ENCODE measurements around the gene BLTP3A. TPM values are rescaled to one million over a fixed set of nuclear protein-coding genes. Genes with fewer than 3 reads are reported as not detected.

Gene BLTP3A
- polyA plus RNA-seq, 3 donors: 1.0 to 7.2 (median 1.2) TPM

GRCh38 chr6:34810936-34811632, 19.2 kb downstream of the BLTP3A start:
- Histone ChIP-seq H3K9ac (ENCODE audit: insufficient read depth, low read length, poor library complexity, severe bottlenecking) (no peak overlapping the region), H3K4me2 (replicated peaks; ENCODE audit: extremely low read depth, low read length, poor library complexity, severe bottlenecking) (no peak overlapping the region), H3K4me1 (ENCODE audit: control insufficient read depth in 1 of 2, insufficient read depth in 2 of 2, low read length in 2 of 2) (peaks cover under 1 to 4% of the 10 kb centered on the region in 2 donors), H3K79me2 (ENCODE audit: insufficient read depth, low read length) (peaks cover 88% of the 10 kb centered on the region), H3K27me3 (ENCODE audit: control insufficient read depth in 2 of 2, insufficient read depth in 2 of 2, low read length in 2 of 2) (no peaks in the 10 kb centered on the region), H4K20me1 (ENCODE audit: insufficient read depth, low read length) (peaks cover 16% of the 10 kb centered on the region), H3K27ac (ENCODE audit: low read depth in 1 of 2, low read length in 2 of 2) (no peak overlapping the region), H3K9me3 (replicated peaks in 1 of 2; ENCODE audit: control insufficient read depth in 1 of 2, insufficient read depth in 1 of 2, low read length in 2 of 2) (no peaks in the 10 kb centered on the region), H3K36me3 (replicated peaks in 1 of 2; ENCODE audit: control insufficient read depth in 1 of 2, insufficient read depth in 2 of 2, low read length in 2 of 2) (peaks cover 0 to 6% of the 10 kb centered on the region in 2 donors), H2AFZ (ENCODE audit: insufficient read depth, low read depth, low read length, poor library complexity, severe bottlenecking) (no peak overlapping the region), H3K4me3 (replicated peaks in 1 of 3; ENCODE audit: low read depth in 2 of 3, low read length in 3 of 3) (no peak overlapping the region)
- WGBS (ENCODE audit: insufficient coverage): 76% methylated on average over 2 of the region's 5 CpGs
- intact Hi-C loops (cut with micrococcal nuclease): no loop called here
- Mint-ChIP-seq H3K27ac (no peak overlapping the region), H3K27me3 (ENCODE audit: low read depth in 3 of 3) (peaks cover 0 to 4% (median 0%) of the 10 kb centered on the region in 3 donors), H3K9me3 (no peaks in the 10 kb centered on the region), H3K36me3 (no peaks in the 10 kb centered on the region), H3K4me3 (no peak overlapping the region), H3K4me1 (peaks cover 16% of the 10 kb centered on the region)
- TF ChIP-seq CTCF (IDR thresholded peaks at IDR 0.05): no peak
- DNase-seq: no peak

- Histone ChIP-seq H3K9me3 (replicated peaks in 1 of 2; ENCODE audit: control insufficient read depth in 1 of 2, insufficient read depth in 1 of 2, low read length in 2 of 2) (no peaks in the 10 kb centered on the region), H3K9ac (ENCODE audit: insufficient read depth, low read length, poor library complexity, severe bottlenecking) (no peak overlapping the region), H3K79me2 (ENCODE audit: insufficient read depth, low read length) (peaks cover 81% of the 10 kb centered on the region), H3K4me2 (replicated peaks; ENCODE audit: extremely low read depth, low read length, poor library complexity, severe bottlenecking) (no peak overlapping the region), H3K36me3 (replicated peaks in 1 of 2; ENCODE audit: control insufficient read depth in 1 of 2, insufficient read depth in 2 of 2, low read length in 2 of 2) (peaks cover 0 to 6% of the 10 kb centered on the region in 2 donors), H4K20me1 (ENCODE audit: insufficient read depth, low read length) (peaks cover 10% of the 10 kb centered on the region), H3K27ac (ENCODE audit: low read depth in 1 of 2, low read length in 2 of 2) (no peak overlapping the region), H2AFZ (ENCODE audit: insufficient read depth, low read depth, low read length, poor library complexity, severe bottlenecking) (no peak overlapping the region), H3K4me3 (replicated peaks in 1 of 3; ENCODE audit: low read depth in 2 of 3, low read length in 3 of 3) (no peak overlapping the region), H3K4me1 (ENCODE audit: control insufficient read depth in 1 of 2, insufficient read depth in 2 of 2, low read length in 2 of 2) (peaks cover 17% of the 10 kb centered on the region in 2 donors), H3K27me3 (ENCODE audit: control insufficient read depth in 2 of 2, insufficient read depth in 2 of 2, low read length in 2 of 2) (no peaks in the 10 kb centered on the region)
- DNase-seq: no peak
- TF ChIP-seq CTCF (IDR thresholded peaks at IDR 0.05): no peak
- Mint-ChIP-seq H3K27ac (no peak overlapping the region), H3K27me3 (ENCODE audit: low read depth in 3 of 3) (peaks cover 0 to 2% (median 0%) of the 10 kb centered on the region in 3 donors), H3K36me3 (no peaks in the 10 kb centered on the region), H3K4me3 (no peak overlapping the region), H3K9me3 (no peaks in the 10 kb centered on the region), H3K4me1 (peaks cover 25% of the 10 kb centered on the region)
- 83% methylated on average over 2 of the region's 3 CpGs for WGBS (ENCODE audit: insufficient coverage)
- intact Hi-C loops (cut with micrococcal nuclease): no loop called here
Measured at GRCh38 chr6:34813028-34813713, 21.3 kb downstream of the BLTP3A start.

Measured in CD14-positive monocyte (primary cell).